Measurements from ENCODE around the gene SMC1B. TPM values are rescaled to one million over a fixed set of nuclear protein-coding genes. Genes with fewer than 3 reads are reported as not detected.
"Not testable (repeated sequence)": the region's sequence is repeated elsewhere in the genome, so short reads cannot be mapped to it uniquely, and the experiment has no call there.

SMC1B gene
- total RNA-seq, 1 donor from 2014 or later: not detected

GRCh38 chr22:45328261-45328660, 85.1 kb downstream of the SMC1B start:
- FAIRE-seq; DNase-seq (ENCODE audit: low spot score in 2 of 2): not testable (repeated sequence)

GRCh38 chr22:45324311-45324711, 89.1 kb downstream of the SMC1B start:
- FAIRE-seq: no peak

GRCh38 chr22:45323695-45324094, 89.7 kb downstream of the SMC1B start:
- DNase-seq (ENCODE audit: low spot score in 2 of 2) (no peak), FAIRE-seq (no peak)

More at GRCh38 chr22:45324311-45324711, 89.1 kb downstream of the SMC1B start:
- DNase-seq (ENCODE audit: low spot score in 2 of 2): no peak

- no peak for FAIRE-seq
These were observed 90.4 kb downstream of the SMC1B start for GRCh38 chr22:45322873-45323525.

GRCh38 chr22:45321827-45322226, 91.6 kb downstream of the SMC1B start:
- no peak for FAIRE-seq
- no peak for DNase-seq (ENCODE audit: low spot score in 2 of 2)

More at GRCh38 chr22:45322873-45323525, 90.4 kb downstream of the SMC1B start:
- DNase-seq (ENCODE audit: low spot score in 2 of 2): no peak

GRCh38 chr22:45320357-45320976, 92.9 kb downstream of the SMC1B start:
- FAIRE-seq: no peak
- no peak for DNase-seq (ENCODE audit: low spot score in 2 of 2)

- no peak for FAIRE-seq
These were observed 94.1 kb downstream of the SMC1B start for GRCh38 chr22:45319324-45319685.

GRCh38 chr22:45318558-45319323, 94.7 kb downstream of the SMC1B start:
- no peak for FAIRE-seq
- no peak for DNase-seq (ENCODE audit: low spot score in 2 of 2)

More at GRCh38 chr22:45319324-45319685, 94.1 kb downstream of the SMC1B start:
- DNase-seq (ENCODE audit: low spot score in 2 of 2): no peak

- FAIRE-seq (no peak), DNase-seq (ENCODE audit: low spot score in 2 of 2) (peak in 1 of 2 donors; percentile 82)
These were observed 95.2 kb downstream of the SMC1B start for GRCh38 chr22:45318168-45318557.

- DNase-seq (ENCODE audit: low spot score in 2 of 2): no peak
- FAIRE-seq: no peak
These were observed 95.7 kb downstream of the SMC1B start for GRCh38 chr22:45317551-45318167.

GRCh38 chr22:45316796-45317526, 96.4 kb downstream of the SMC1B start:
- DNase-seq (ENCODE audit: low spot score in 2 of 2) (no peak), FAIRE-seq (no peak)

GRCh38 chr22:45314786-45315185, 98.6 kb downstream of the SMC1B start:
- no peak for FAIRE-seq
- DNase-seq (ENCODE audit: low spot score in 2 of 2): no peak

GRCh38 chr22:45314054-45314721, 99.2 kb downstream of the SMC1B start:
- FAIRE-seq: no peak
- DNase-seq (ENCODE audit: low spot score in 2 of 2): no peak

- FAIRE-seq (no peak), DNase-seq (ENCODE audit: low spot score in 2 of 2) (no peak)
These were observed 100.5 kb downstream of the SMC1B start for GRCh38 chr22:45312856-45313255.

- no peak for DNase-seq (ENCODE audit: low spot score in 2 of 2)
- no peak for FAIRE-seq
These were observed 101.0 kb downstream of the SMC1B start for GRCh38 chr22:45312415-45312814.

GRCh38 chr22:45310977-45311531, 102.3 kb downstream of the SMC1B start:
- DNase-seq (ENCODE audit: low spot score in 2 of 2) (no peak), FAIRE-seq (no peak)

GRCh38 chr22:45310331-45310976, 102.9 kb downstream of the SMC1B start:
- FAIRE-seq (no peak), DNase-seq (ENCODE audit: low spot score in 2 of 2) (no peak)

- DNase-seq (ENCODE audit: low spot score in 2 of 2) (peak; percentile 99 to 100), FAIRE-seq (no peak)
These were observed 103.8 kb downstream of the SMC1B start, which contains the start of gene FAM118A for GRCh38 chr22:45309422-45310227. TSS of gene FAM118A (plus strand) at chr22:45309934. CDS start at chr22:45322380, 12,446 bp downstream.

All from frontal cortex (tissue), 4 donors.